Endothelial cell of umbilical vein (primary cell): ENCODE results near the gene DUSP2.

Experiments
- CTCF ChIP-seq, 2 donors: IDR thresholded peaks; 1 replicate in 1 of 2; 2 replicates in 1 of 2; pipeline ENCODE4 v1.5.1; 2011; ENCODE audit warnings: low read length in 2 of 2, mild to moderate bottlenecking in 2 of 2, moderate library complexity in 2 of 2, control low read depth in 1 of 2, inconsistent platforms in 1 of 2, low read depth in 1 of 2; ENCODE audit not compliant: insufficient read depth in 1 of 2; ENCODE audit errors: extremely low read depth in 1 of 2
- EZH2 ChIP-seq: IDR thresholded peaks from 2 replicates; pipeline ENCODE4 v1.6.1; 2012; ENCODE audit warnings: borderline replicate concordance, low read depth, mild to moderate bottlenecking, moderate library complexity, low read length, inconsistent platforms; ENCODE audit not compliant: severe bottlenecking
- JUN ChIP-seq: IDR thresholded peaks from 2 replicates; pipeline ENCODE4 v1.6.1; 2011; ENCODE audit warnings: borderline replicate concordance, low read depth; ENCODE audit not compliant: insufficient read length, insufficient read depth
- POLR2A ChIP-seq: IDR thresholded peaks from 2 replicates; pipeline ENCODE4 v1.6.1; 2012; ENCODE audit warnings: low read depth, mild to moderate bottlenecking, control low read depth, low read length
- TF ChIP-seq, protein P1 (sequence below): IDR thresholded peaks from 2 replicates; pipeline ENCODE4 v1.6.1; 2011; ENCODE audit not compliant: insufficient read depth, insufficient read length

DNA sequence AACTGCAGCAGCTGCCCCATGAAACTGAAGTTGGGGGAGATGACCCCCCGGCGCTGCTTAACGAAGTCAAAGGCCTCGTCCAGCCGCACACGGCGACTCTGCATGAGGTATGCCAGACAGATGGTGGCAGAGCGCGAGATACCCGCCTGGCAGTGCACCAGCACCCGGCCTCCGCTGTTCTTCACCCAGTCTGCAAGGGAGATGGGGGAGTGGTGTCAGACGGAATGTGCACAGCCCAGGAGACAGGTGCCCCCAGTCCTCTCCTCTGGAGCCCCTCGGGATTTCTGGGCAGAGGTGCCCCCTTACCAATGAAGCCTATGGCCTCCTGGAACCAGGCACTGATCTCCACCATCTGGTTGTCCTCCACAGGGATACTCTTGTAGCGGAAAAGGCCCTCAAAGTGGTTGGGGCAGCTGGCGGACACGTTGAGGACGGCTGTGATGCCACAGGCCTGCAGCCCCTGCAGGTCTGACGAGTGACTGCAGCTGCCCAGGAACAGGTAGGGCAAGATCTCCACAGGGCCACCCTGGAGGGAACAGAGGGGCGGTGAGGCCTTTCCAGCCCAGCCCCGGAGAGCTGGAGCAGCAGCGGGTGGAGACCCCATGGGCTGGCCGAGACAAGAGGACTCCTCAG, 1.3 kb downstream of the DUSP2 start:
- TF ChIP-seq JUN (no peak), CTCF (IDR thresholded peaks at IDR 0.05; ENCODE audit: extremely low read depth in 1 of 2, insufficient read depth in 1 of 2, low read depth in 1 of 2, low read length in 2 of 2) (no peak), POLR2A (no peak), EZH2 (no peak)
- TF ChIP-seq, protein P1, sequence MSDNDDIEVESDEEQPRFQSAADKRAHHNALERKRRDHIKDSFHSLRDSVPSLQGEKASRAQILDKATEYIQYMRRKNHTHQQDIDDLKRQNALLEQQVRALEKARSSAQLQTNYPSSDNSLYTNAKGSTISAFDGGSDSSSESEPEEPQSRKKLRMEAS = no peak
